Neural cell (in vitro differentiated cells): Measurements from ENCODE around the gene DAAM2. TPM values are rescaled to one million over a fixed set of nuclear protein-coding genes. Genes with fewer than 3 reads are reported as not detected.

Source experiments
- H2AFZ ChIP-seq: fragments of 200-600, 300-800 bp; sonication (generic), shearing (Covaris generic); 2 replicates; pipeline ENCODE4 v1.6.0; 2014; ENCODE audit warnings: low read depth, mild to moderate bottlenecking, antibody characterized with exemption, low read length, moderate library complexity
- H3F3A ChIP-seq: fragments of 200-600 bp; shearing (Covaris generic); 2 replicates; pipeline ENCODE4 v1.6.1; 2016; ENCODE audit warnings: mild to moderate bottlenecking, moderate library complexity, mixed read lengths, antibody characterized with exemption, low read length; ENCODE audit not compliant: insufficient read depth, poor library complexity, severe bottlenecking
- H3K27ac ChIP-seq: fragments of 200-600, 300-800 bp; sonication (generic), shearing (Covaris generic); 2 replicates; pipeline ENCODE4 v1.5.1; 2014; ENCODE audit warnings: mild to moderate bottlenecking, low read length, moderate library complexity
- H3K27me3 ChIP-seq: fragments of 300-800, 200-600 bp; sonication (generic), shearing (Covaris generic); 2 replicates; pipeline ENCODE4 v1.6.0; 2014; ENCODE audit warnings: mild to moderate bottlenecking, low read depth, low read length, moderate library complexity; ENCODE audit not compliant: insufficient read depth
- H3K36me3 ChIP-seq: fragments of 300-800, 200-600 bp; sonication (generic), shearing (Covaris generic); 2 replicates; pipeline ENCODE4 v1.5.1; 2014; ENCODE audit warnings: mild to moderate bottlenecking, antibody characterized with exemption, low read length, moderate library complexity; ENCODE audit not compliant: insufficient read depth
- H3K4me2 ChIP-seq: fragments of 300-800, 200-600 bp; sonication (generic), shearing (Covaris generic); 2 replicates; pipeline ENCODE4 v1.6.0; 2014; ENCODE audit warnings: mild to moderate bottlenecking, low read length
- H3K4me3 ChIP-seq: fragments of 300-800, 200-600 bp; sonication (generic), shearing (Covaris generic); 2 replicates; pipeline ENCODE4 v1.5.1; 2014; ENCODE audit warnings: mild to moderate bottlenecking, low read length, moderate library complexity
- H3K79me2 ChIP-seq: fragments of 200-600 bp; shearing (Covaris generic); replicated peaks from 2 replicates; pipeline ENCODE4 v1.6.0; 2014; ENCODE audit warnings: mild to moderate bottlenecking, low read length, moderate library complexity; ENCODE audit not compliant: insufficient read depth
- H3K9ac ChIP-seq: fragments of 300-800, 200-600 bp; sonication (generic), shearing (Covaris generic); 2 replicates; pipeline ENCODE4 v1.6.1; 2016; ENCODE audit warnings: mild to moderate bottlenecking, low read length, mixed read lengths
- H3K9me2 ChIP-seq: fragments of 200-600 bp; shearing (Covaris generic); 2 replicates; pipeline ENCODE4 v1.6.1; 2016; ENCODE audit warnings: mild to moderate bottlenecking, low read length, mixed read lengths; ENCODE audit not compliant: insufficient read depth
- H3K9me3 ChIP-seq: fragments of 200-600, 300-800 bp; sonication (generic), shearing (Covaris generic); 2 replicates; pipeline ENCODE4 v1.6.1; 2016; ENCODE audit warnings: mild to moderate bottlenecking, mixed run types, low read length, moderate library complexity, mixed read lengths
- H4K20me1 ChIP-seq: fragments of 200-600 bp; shearing (Covaris generic); 2 replicates; pipeline ENCODE4 v1.6.1; 2016; ENCODE audit warnings: mild to moderate bottlenecking, mixed run types; ENCODE audit not compliant: insufficient read depth
- EP300 ChIP-seq: fragments of 450-650 bp; conservative IDR thresholded peaks from 2 replicates; pipeline ENCODE4 v1.6.1; 2014; ENCODE audit warnings: antibody characterized with exemption, mild to moderate bottlenecking, moderate library complexity; ENCODE audit not compliant: poor library complexity, severe bottlenecking
- EZH2 ChIP-seq: fragments of 200-600, 300-800 bp; shearing (Covaris generic), sonication (generic); IDR thresholded peaks from 2 replicates; pipeline ENCODE4 v1.6.1; 2014; ENCODE audit warnings: antibody characterized with exemption, low read length, borderline replicate concordance, mild to moderate bottlenecking; ENCODE audit not compliant: insufficient read depth, poor library complexity, severe bottlenecking
- MXI1 ChIP-seq: fragments of 450-650 bp; conservative IDR thresholded peaks from 2 replicates; pipeline ENCODE4 v1.6.1; 2014; ENCODE audit warnings: antibody characterized with exemption, mild to moderate bottlenecking; ENCODE audit not compliant: poor library complexity, severe bottlenecking
- POLR2AphosphoS5 ChIP-seq: IDR thresholded peaks from 2 replicates; pipeline ENCODE4 v1.6.1; 2012
- RAD21 ChIP-seq: fragments of 450-650 bp; conservative IDR thresholded peaks from 2 replicates; pipeline ENCODE4 v1.6.1; 2014; ENCODE audit warnings: antibody characterized with exemption, mild to moderate bottlenecking, moderate library complexity
- SMC3 ChIP-seq: fragments of 450-650 bp; conservative IDR thresholded peaks from 2 replicates; pipeline ENCODE4 v1.6.1; 2014; ENCODE audit warnings: antibody characterized with exemption, mild to moderate bottlenecking, moderate library complexity; ENCODE audit not compliant: poor library complexity
- TAF1 ChIP-seq: IDR thresholded peaks from 2 replicates; pipeline ENCODE4 v1.6.1; 2012; ENCODE audit warnings: low read depth
- polyA plus RNA-seq: library from polyadenylated mRNA; depleted of rRNA; stranded (reverse); fragments of >200 nt; gene quantifications from 2 replicates; pipeline ENCODE4 v1.2.3, GENCODE V29; 2014
- TF ChIP-seq, protein P1 (sequence below): fragments of 450-650 bp; IDR thresholded peaks from 2 replicates; pipeline ENCODE4 v1.5.1; 2014; ENCODE audit warnings: antibody characterized with exemption, mild to moderate bottlenecking, moderate library complexity; ENCODE audit not compliant: poor library complexity, severe bottlenecking
- TF ChIP-seq, protein P2 (sequence below): IDR thresholded peaks from 2 replicates; pipeline ENCODE4 v1.6.1; 2012; ENCODE audit warnings: borderline replicate concordance

The DAAM2 gene
- polyA plus RNA-seq, 1 donor from 2014 or later, result 1.2 TPM

DNA sequence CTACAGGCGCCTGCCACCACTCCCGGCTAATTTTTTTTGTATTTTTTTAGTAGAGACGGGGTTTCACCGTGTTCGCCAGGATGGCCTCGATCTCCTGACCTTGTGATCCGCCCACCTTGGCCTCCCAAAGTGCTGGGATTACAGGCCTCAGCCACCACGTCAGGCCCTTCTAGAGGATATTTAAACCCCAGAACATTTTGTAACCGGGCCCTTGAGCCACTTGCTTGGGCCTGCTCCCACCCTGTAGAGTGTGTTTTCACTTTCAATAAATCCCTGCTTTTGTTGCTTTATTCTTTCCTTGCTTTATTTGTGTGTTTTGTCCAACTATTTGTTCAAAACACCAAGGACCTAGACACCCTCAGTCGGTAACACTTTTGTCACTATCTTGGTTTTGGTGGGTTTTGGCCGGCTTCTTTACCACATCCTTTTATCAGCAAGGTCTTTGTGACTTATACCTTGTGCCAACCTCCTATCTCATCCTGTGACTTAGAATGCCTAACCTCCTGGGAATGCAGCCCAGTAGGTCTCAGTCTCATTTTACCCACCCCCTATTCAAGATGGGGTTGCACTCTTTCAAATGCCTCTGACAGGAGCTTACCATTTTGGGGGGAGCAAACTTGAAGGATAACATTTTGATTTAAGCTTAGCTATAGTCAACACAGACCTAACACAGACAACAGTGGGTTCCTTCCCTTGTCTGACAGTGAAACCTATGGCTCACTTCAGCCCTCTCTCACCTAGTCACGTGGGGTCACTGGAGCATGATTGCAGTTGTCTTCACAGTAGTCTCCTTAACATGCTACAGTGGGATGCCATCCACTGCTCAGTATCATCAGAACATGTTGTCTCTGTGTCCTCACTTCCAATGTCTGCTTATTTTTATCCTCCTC, 39.1 kb upstream of the DAAM2 start:
- no peak for TF ChIP-seq MXI1
- TF ChIP-seq TAF1, result no peak
- TF ChIP-seq, protein P1, sequence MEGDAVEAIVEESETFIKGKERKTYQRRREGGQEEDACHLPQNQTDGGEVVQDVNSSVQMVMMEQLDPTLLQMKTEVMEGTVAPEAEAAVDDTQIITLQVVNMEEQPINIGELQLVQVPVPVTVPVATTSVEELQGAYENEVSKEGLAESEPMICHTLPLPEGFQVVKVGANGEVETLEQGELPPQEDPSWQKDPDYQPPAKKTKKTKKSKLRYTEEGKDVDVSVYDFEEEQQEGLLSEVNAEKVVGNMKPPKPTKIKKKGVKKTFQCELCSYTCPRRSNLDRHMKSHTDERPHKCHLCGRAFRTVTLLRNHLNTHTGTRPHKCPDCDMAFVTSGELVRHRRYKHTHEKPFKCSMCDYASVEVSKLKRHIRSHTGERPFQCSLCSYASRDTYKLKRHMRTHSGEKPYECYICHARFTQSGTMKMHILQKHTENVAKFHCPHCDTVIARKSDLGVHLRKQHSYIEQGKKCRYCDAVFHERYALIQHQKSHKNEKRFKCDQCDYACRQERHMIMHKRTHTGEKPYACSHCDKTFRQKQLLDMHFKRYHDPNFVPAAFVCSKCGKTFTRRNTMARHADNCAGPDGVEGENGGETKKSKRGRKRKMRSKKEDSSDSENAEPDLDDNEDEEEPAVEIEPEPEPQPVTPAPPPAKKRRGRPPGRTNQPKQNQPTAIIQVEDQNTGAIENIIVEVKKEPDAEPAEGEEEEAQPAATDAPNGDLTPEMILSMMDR, result no peak
- Histone ChIP-seq H3K27me3 (no peaks in the 10 kb centered on the region), H3K9ac (no peak overlapping the region), H3K9me2 (no peaks in the 10 kb centered on the region), H3K4me3 (no peak overlapping the region), H3K79me2 (no peaks in the 10 kb centered on the region), H3K36me3 (no peaks in the 10 kb centered on the region), H2AFZ (no peak overlapping the region), H3K9me3 (no peaks in the 10 kb centered on the region), H3K4me2 (no peak overlapping the region), H4K20me1 (no peaks in the 10 kb centered on the region), H3K27ac (no peak overlapping the region), H3F3A (no peaks in the 10 kb centered on the region)

DNA sequence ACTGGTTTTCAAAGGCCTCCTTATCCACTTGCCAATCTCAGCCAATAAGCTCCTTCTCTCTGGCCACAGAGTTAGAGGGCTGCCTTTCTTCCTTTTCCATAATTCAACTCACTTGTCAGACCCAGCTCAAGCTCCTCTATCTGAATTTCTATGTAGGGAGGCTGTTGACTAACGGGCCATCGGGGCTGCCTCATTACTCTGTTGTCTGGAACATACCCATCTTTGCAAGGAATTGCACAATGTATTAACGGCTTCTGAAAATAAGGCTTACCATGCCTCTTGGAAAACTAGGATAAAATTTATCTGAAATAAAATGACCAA, 38.5 kb upstream of the DAAM2 start:
- Histone ChIP-seq H3F3A (no peaks in the 10 kb centered on the region), H2AFZ (no peak overlapping the region), H4K20me1 (no peaks in the 10 kb centered on the region), H3K4me3 (no peak overlapping the region), H3K27me3 (no peaks in the 10 kb centered on the region), H3K79me2 (no peaks in the 10 kb centered on the region), H3K27ac (no peak overlapping the region), H3K4me2 (no peak overlapping the region), H3K36me3 (no peaks in the 10 kb centered on the region), H3K9me2 (no peaks in the 10 kb centered on the region), H3K9me3 (no peaks in the 10 kb centered on the region), H3K9ac (no peak overlapping the region)
- TF ChIP-seq POLR2AphosphoS5 (no peak), TAF1 (no peak), RAD21 (no peak), MXI1 (no peak), SMC3 (no peak), EP300 (no peak), EZH2 (no peak)
- TF ChIP-seq, protein P1, result no peak
- TF ChIP-seq, protein P2, sequence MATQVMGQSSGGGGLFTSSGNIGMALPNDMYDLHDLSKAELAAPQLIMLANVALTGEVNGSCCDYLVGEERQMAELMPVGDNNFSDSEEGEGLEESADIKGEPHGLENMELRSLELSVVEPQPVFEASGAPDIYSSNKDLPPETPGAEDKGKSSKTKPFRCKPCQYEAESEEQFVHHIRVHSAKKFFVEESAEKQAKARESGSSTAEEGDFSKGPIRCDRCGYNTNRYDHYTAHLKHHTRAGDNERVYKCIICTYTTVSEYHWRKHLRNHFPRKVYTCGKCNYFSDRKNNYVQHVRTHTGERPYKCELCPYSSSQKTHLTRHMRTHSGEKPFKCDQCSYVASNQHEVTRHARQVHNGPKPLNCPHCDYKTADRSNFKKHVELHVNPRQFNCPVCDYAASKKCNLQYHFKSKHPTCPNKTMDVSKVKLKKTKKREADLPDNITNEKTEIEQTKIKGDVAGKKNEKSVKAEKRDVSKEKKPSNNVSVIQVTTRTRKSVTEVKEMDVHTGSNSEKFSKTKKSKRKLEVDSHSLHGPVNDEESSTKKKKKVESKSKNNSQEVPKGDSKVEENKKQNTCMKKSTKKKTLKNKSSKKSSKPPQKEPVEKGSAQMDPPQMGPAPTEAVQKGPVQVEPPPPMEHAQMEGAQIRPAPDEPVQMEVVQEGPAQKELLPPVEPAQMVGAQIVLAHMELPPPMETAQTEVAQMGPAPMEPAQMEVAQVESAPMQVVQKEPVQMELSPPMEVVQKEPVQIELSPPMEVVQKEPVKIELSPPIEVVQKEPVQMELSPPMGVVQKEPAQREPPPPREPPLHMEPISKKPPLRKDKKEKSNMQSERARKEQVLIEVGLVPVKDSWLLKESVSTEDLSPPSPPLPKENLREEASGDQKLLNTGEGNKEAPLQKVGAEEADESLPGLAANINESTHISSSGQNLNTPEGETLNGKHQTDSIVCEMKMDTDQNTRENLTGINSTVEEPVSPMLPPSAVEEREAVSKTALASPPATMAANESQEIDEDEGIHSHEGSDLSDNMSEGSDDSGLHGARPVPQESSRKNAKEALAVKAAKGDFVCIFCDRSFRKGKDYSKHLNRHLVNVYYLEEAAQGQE, result no peak
